HCT116 (cell line): ENCODE measurements around the gene MPI.

Experiments
- CEBPB ChIP-seq: IDR thresholded peaks from 2 replicates; pipeline ENCODE4 v1.6.1; 2012; ENCODE audit warnings: low read depth
- CTCF ChIP-seq, 3 experiments: fragments of 200-600 bp in 1 of 3; sonication (generic) in 1 of 3; IDR thresholded peaks in 2 of 3; conservative IDR thresholded peaks in 1 of 3; 2 replicates each; pipeline ENCODE4 v1.5.1; 2012 to 2017; ENCODE audit warnings: low read depth in 2 of 3, low read length in 2 of 3, antibody characterized with exemption in 1 of 3, borderline replicate concordance in 1 of 3, control low read depth in 1 of 3, mild to moderate bottlenecking in 1 of 3, mixed read lengths in 1 of 3, mixed run types in 1 of 3, moderate library complexity in 1 of 3; ENCODE audit not compliant: insufficient read depth in 1 of 3
- EZH2 ChIP-seq: fragments of 200-600 bp; sonication (generic); IDR thresholded peaks from 2 replicates; pipeline ENCODE4 v1.6.1; 2017; ENCODE audit warnings: antibody characterized with exemption, mixed run types
- POLR2AphosphoS5 ChIP-seq: IDR thresholded peaks from 2 replicates; pipeline ENCODE4 v1.6.1; 2011; ENCODE audit warnings: mild to moderate bottlenecking, low read depth, low read length, moderate library complexity
- SIN3A ChIP-seq: IDR thresholded peaks from 2 replicates; pipeline ENCODE4 v1.6.1; 2012; ENCODE audit warnings: low read depth
- ZBTB33 ChIP-seq: IDR thresholded peaks from 2 replicates; pipeline ENCODE4 v1.6.1; 2011; ENCODE audit warnings: mild to moderate bottlenecking, low read length, moderate library complexity; ENCODE audit not compliant: insufficient replicate concordance; ENCODE audit errors: extremely low read depth

GRCh38 chr15:74908635-74909034 lies 18.8 kb downstream of the MPI start:
- TF ChIP-seq SIN3A (no peak), CTCF (IDR thresholded peaks at IDR 0.05 in 2 of 3, conservative IDR thresholded peaks at IDR 0.05 in 1 of 3; ENCODE audit: borderline replicate concordance in 1 of 3, insufficient read depth in 1 of 3, low read depth in 2 of 3, low read length in 2 of 3) (no peak), EZH2 (no peak), POLR2AphosphoS5 (no peak), CEBPB (no peak), ZBTB33 (no peak)
